Neuron (in vitro differentiated cells): ENCODE results near the gene PFN3.

Source experiments
- H2AFZ ChIP-seq: one replicate; pipeline ENCODE4 v1.6.1; 2013; ENCODE audit warnings: low read depth, mild to moderate bottlenecking, inconsistent platforms, low read length, moderate library complexity
- H3K27me3 ChIP-seq: one replicate; pipeline ENCODE4 v1.6.1; 2013; ENCODE audit warnings: low read length; ENCODE audit not compliant: insufficient read depth
- H3K36me3 ChIP-seq: one replicate; pipeline ENCODE4 v1.6.1; 2013; ENCODE audit warnings: low read length; ENCODE audit not compliant: insufficient read depth
- H3K4me1 ChIP-seq: one replicate; pipeline ENCODE4 v1.6.1; 2013; ENCODE audit warnings: low read length; ENCODE audit not compliant: insufficient read depth
- H3K4me3 ChIP-seq: 2 replicates; pipeline ENCODE4 v1.5.1; 2013; ENCODE audit warnings: mild to moderate bottlenecking, low read length, moderate library complexity
- H3K9me3 ChIP-seq: one replicate; pipeline ENCODE4 v1.6.1; 2013; ENCODE audit warnings: low read length

The PFN3 gene

GRCh38 chr5:177405312-177405711, 4.9 kb upstream of the PFN3 start:
- Histone ChIP-seq H3K4me1 (peaks cover 19% of the 10 kb centered on the region), H3K36me3 (no peaks in the 10 kb centered on the region), H2AFZ (no peak overlapping the region), H3K27me3 (peaks cover 46% of the 10 kb centered on the region), H3K4me3 (no peak overlapping the region), H3K9me3 (no peaks in the 10 kb centered on the region)

GRCh38 chr5:177404641-177405179, 4.2 kb upstream of the PFN3 start:
- Histone ChIP-seq H2AFZ (peak overlapping the region; percentile 55), H3K4me1 (peaks cover 19% of the 10 kb centered on the region), H3K36me3 (no peaks in the 10 kb centered on the region), H3K27me3 (peaks cover 47% of the 10 kb centered on the region), H3K4me3 (peak overlapping the region; percentile 37), H3K9me3 (no peaks in the 10 kb centered on the region)

- H3K4me3 ChIP-seq, result peak overlapping the region; percentile 37
- peaks cover 19% of the 10 kb centered on the region for H3K4me1 ChIP-seq
- peak overlapping the region; percentile 55 for H2AFZ ChIP-seq
- peaks cover 47% of the 10 kb centered on the region for H3K27me3 ChIP-seq
- H3K9me3 ChIP-seq, result no peaks in the 10 kb centered on the region
- H3K36me3 ChIP-seq, result no peaks in the 10 kb centered on the region
Observed at GRCh38 chr5:177403792-177404640, 3.6 kb upstream of the PFN3 start.

- peaks cover 50% of the 10 kb centered on the region for H3K27me3 ChIP-seq
- peaks cover 19% of the 10 kb centered on the region for H3K4me1 ChIP-seq
- no peaks in the 10 kb centered on the region for H3K9me3 ChIP-seq
- peak overlapping the region; percentile 55 for H2AFZ ChIP-seq
- H3K4me3 ChIP-seq, result peak overlapping the region; percentile 37
- no peaks in the 10 kb centered on the region for H3K36me3 ChIP-seq
Observed at GRCh38 chr5:177403102-177403791, 2.8 kb upstream of the PFN3 start.

- peaks cover 19% of the 10 kb centered on the region for H3K4me1 ChIP-seq
- peaks cover 48% of the 10 kb centered on the region for H3K27me3 ChIP-seq
- no peaks in the 10 kb centered on the region for H3K36me3 ChIP-seq
- H3K4me3 ChIP-seq, result peak overlapping the region; percentile 37
- H2AFZ ChIP-seq, result peak overlapping the region; percentile 55
- no peaks in the 10 kb centered on the region for H3K9me3 ChIP-seq
Observed at GRCh38 chr5:177402271-177403043, 2.0 kb upstream of the PFN3 start.

- Histone ChIP-seq H3K9me3 (no peaks in the 10 kb centered on the region), H3K4me3 (no peak overlapping the region), H3K36me3 (no peaks in the 10 kb centered on the region), H3K4me1 (peaks cover 4% of the 10 kb centered on the region), H2AFZ (no peak overlapping the region), H3K27me3 (peaks cover 40% of the 10 kb centered on the region)
Observed at GRCh38 chr5:177397875-177398390, 2.5 kb downstream of the PFN3 start.

- Histone ChIP-seq H3K27me3 (peaks cover 29% of the 10 kb centered on the region), H3K4me3 (no peak overlapping the region), H3K4me1 (no peaks in the 10 kb centered on the region), H3K9me3 (no peaks in the 10 kb centered on the region), H2AFZ (no peak overlapping the region), H3K36me3 (no peaks in the 10 kb centered on the region)
Observed at GRCh38 chr5:177396807-177397206, 3.7 kb downstream of the PFN3 start.

- H3K4me3 ChIP-seq, result no peak overlapping the region
- no peaks in the 10 kb centered on the region for H3K4me1 ChIP-seq
- no peak overlapping the region for H2AFZ ChIP-seq
- H3K9me3 ChIP-seq, result no peaks in the 10 kb centered on the region
- no peaks in the 10 kb centered on the region for H3K36me3 ChIP-seq
- peaks cover 22% of the 10 kb centered on the region for H3K27me3 ChIP-seq
Observed at GRCh38 chr5:177396078-177396477, 4.4 kb downstream of the PFN3 start.

GRCh38 chr5:177393990-177394389, 6.5 kb downstream of the PFN3 start:
- H2AFZ ChIP-seq, result no peak overlapping the region
- H3K4me3 ChIP-seq, result no peak overlapping the region
- H3K9me3 ChIP-seq, result no peaks in the 10 kb centered on the region
- no peaks in the 10 kb centered on the region for H3K36me3 ChIP-seq
- H3K4me1 ChIP-seq, result peaks cover 5% of the 10 kb centered on the region
- peaks cover 15% of the 10 kb centered on the region for H3K27me3 ChIP-seq

- peaks cover 20% of the 10 kb centered on the region for H3K27me3 ChIP-seq
- no peak overlapping the region for H3K4me3 ChIP-seq
- H2AFZ ChIP-seq, result no peak overlapping the region
- no peaks in the 10 kb centered on the region for H3K9me3 ChIP-seq
- peaks cover 5% of the 10 kb centered on the region for H3K4me1 ChIP-seq
- no peaks in the 10 kb centered on the region for H3K36me3 ChIP-seq
Observed at GRCh38 chr5:177393206-177393765, 7.2 kb downstream of the PFN3 start.

- Histone ChIP-seq H3K27me3 (peaks cover 20% of the 10 kb centered on the region), H3K9me3 (no peaks in the 10 kb centered on the region), H2AFZ (no peak overlapping the region), H3K36me3 (no peaks in the 10 kb centered on the region), H3K4me3 (no peak overlapping the region), H3K4me1 (peaks cover 5% of the 10 kb centered on the region)
Observed at GRCh38 chr5:177392765-177393164, 7.7 kb downstream of the PFN3 start.
